ENCODE data around the gene CEP95. TPM values are rescaled to one million over a fixed set of nuclear protein-coding genes. Genes with fewer than 3 reads are reported as not detected.

Gene CEP95
- total RNA-seq, 1 experiment from 2014 or later: 57.2 TPM

DNA sequence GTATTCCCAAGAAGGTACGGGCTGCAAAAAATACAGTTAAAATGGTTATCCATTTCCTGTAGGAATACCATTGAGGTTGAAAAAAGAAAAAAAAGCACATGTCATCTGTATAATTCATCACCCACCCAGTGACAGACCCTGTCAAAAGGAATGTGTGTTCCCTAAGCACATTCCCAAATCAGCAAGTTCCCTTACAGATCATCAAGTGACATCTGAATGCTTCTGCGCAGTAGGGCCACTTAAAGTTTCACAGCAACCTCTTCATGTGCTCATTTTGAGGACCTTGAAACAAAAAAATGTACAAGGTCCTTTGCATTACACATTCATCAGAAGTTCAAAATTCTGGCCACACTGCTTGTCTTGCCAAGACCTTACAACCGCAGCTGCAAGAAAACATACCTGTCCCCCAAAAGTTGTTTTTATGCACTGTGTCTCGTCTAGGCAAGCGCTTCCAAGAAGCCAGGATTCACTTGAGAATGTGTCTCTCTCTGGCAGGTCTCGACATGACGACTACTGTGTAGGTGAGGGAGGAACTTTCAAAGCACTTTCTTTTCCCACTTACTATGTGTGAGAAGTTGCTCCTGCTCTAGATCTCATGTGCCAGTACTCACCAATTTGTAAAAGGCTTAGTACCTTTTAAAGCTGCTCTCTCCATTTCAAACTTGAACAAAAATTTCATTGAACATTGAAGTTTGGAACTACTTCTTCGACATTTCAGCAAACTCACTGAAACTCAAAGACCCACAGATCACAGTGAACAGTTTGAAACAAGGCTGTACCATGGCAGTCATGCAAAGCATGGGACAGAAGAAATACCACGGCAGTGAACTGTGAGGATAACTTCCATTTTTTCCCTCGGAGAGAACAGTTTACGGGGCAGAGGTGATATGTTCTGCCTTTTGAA, 5.7 kb upstream of the CEP95 start:
- ChIA-PET POLR2A (interaction anchor here (0.9 to 1.5 kb wide), 2 partner anchors 9 to 83 kb away, joined by 3 to 5 read pairs; no protein-coding TSS in a partner anchor), CTCF (interaction anchor here (0.9 to 1.8 kb wide), 3 partner anchors 9 to 82 kb away, joined by 3 to 8 read pairs (median 3); no protein-coding TSS in a partner anchor)
- peak overlapping the region; percentile 10 for H3K4me3 Mint-ChIP-seq (ENCODE audit: unreplicated experiment)
- peaks cover 55% of the 10 kb centered on the region for H3K4me1 Mint-ChIP-seq (ENCODE audit: insufficient read depth, unreplicated experiment)
- H3K36me3 Mint-ChIP-seq (ENCODE audit: insufficient read depth, unreplicated experiment): peaks cover 99% of the 10 kb centered on the region
- no peaks in the 10 kb centered on the region for H3K9me3 Mint-ChIP-seq (ENCODE audit: unreplicated experiment)
- BruUV-seq (replicated peaks): no TSS peak
- TF ChIP-seq, protein P1, sequence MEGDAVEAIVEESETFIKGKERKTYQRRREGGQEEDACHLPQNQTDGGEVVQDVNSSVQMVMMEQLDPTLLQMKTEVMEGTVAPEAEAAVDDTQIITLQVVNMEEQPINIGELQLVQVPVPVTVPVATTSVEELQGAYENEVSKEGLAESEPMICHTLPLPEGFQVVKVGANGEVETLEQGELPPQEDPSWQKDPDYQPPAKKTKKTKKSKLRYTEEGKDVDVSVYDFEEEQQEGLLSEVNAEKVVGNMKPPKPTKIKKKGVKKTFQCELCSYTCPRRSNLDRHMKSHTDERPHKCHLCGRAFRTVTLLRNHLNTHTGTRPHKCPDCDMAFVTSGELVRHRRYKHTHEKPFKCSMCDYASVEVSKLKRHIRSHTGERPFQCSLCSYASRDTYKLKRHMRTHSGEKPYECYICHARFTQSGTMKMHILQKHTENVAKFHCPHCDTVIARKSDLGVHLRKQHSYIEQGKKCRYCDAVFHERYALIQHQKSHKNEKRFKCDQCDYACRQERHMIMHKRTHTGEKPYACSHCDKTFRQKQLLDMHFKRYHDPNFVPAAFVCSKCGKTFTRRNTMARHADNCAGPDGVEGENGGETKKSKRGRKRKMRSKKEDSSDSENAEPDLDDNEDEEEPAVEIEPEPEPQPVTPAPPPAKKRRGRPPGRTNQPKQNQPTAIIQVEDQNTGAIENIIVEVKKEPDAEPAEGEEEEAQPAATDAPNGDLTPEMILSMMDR (IDR thresholded peaks at IDR 0.05; ENCODE audit: unreplicated experiment): no peak
- no peaks in the 10 kb centered on the region for H3K27me3 Mint-ChIP-seq (ENCODE audit: insufficient read depth, unreplicated experiment)
- intact Hi-C loops (cut with micrococcal nuclease): no loop called here
- DNase-seq (ENCODE audit: unreplicated experiment): no peak
- H3K27ac Mint-ChIP-seq (ENCODE audit: low read depth, unreplicated experiment): no peak overlapping the region

DNA sequence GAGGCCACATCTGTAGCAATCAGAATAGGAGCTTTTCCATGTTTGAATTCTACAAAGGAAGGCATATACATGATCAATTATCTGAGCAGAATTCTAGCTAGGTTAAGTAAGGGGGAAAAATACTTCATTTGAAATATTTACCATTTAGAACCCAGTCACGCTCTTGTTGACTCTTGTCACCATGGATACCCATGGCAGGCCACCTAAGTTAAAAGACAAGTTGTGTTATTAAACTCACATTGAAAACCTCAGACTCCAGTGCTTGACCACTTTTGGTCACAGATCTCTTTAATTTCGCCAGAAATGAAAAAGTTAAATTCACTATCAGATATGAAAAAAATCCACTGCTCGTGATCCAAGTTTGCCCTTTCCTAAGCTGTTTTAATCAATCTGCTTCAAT, 4.8 kb upstream of the CEP95 start:
- Mint-ChIP-seq H3K4me3 (ENCODE audit: unreplicated experiment) (peak overlapping the region; percentile 99), H3K36me3 (ENCODE audit: insufficient read depth, unreplicated experiment) (peaks cover 99% of the 10 kb centered on the region), H3K9me3 (ENCODE audit: unreplicated experiment) (no peaks in the 10 kb centered on the region), H3K27me3 (ENCODE audit: insufficient read depth, unreplicated experiment) (no peaks in the 10 kb centered on the region), H3K27ac (ENCODE audit: low read depth, unreplicated experiment) (peak overlapping the region; percentile 72), H3K4me1 (ENCODE audit: insufficient read depth, unreplicated experiment) (peaks cover 55% of the 10 kb centered on the region)
- CTCF ChIA-PET: interaction anchor here (0.9 to 1.7 kb wide), 4 partner anchors 9 to 147 kb away, joined by 3 to 6 read pairs (median 3); no protein-coding TSS in a partner anchor
- intact Hi-C loops (cut with micrococcal nuclease): no loop called here
- DNase-seq (ENCODE audit: unreplicated experiment): no peak
- POLR2A ChIA-PET: interaction anchor here (1.5 to 6.5 kb wide), 2 partner anchors 10 to 153 kb away, joined by 5 to 143 read pairs; partner anchors contain the start of gene SMURF2
- TF ChIP-seq, protein P1 (IDR thresholded peaks at IDR 0.05; ENCODE audit: unreplicated experiment): no peak
- no TSS peak for BruUV-seq (replicated peaks)

DNA sequence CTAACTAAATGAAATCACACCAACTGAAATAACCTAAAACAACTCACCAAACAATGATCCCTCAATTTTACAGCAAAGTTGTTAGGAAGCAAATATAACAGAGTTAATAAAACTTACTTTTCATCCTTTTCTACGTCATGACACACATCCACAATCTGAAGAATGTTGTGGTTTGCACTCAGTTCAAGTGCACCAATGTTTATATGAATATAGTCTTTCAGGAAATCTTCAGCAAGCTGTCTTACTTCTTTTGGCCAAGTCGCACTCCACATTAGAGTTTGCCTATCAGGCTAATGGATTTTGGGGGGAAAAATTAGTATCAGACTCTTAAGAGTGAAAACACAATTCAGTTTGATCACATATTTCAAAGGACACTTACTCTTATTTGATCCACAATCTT, 4.0 kb upstream of the CEP95 start:
- Mint-ChIP-seq H3K9me3 (ENCODE audit: unreplicated experiment) (no peaks in the 10 kb centered on the region), H3K36me3 (ENCODE audit: insufficient read depth, unreplicated experiment) (peaks cover 94% of the 10 kb centered on the region), H3K27ac (ENCODE audit: low read depth, unreplicated experiment) (peak overlapping the region; percentile 72), H3K27me3 (ENCODE audit: insufficient read depth, unreplicated experiment) (no peaks in the 10 kb centered on the region), H3K4me3 (ENCODE audit: unreplicated experiment) (peak overlapping the region; percentile 99), H3K4me1 (ENCODE audit: insufficient read depth, unreplicated experiment) (peaks cover 55% of the 10 kb centered on the region)
- BruUV-seq (replicated peaks): no TSS peak
- ChIA-PET POLR2A (interaction anchor here (0.8 to 6.5 kb wide), 5 partner anchors 11 to 153 kb away, joined by 3 to 143 read pairs (median 5); partner anchors contain the start of gene SMURF2), CTCF (interaction anchor here (1.0 to 1.7 kb wide), 3 partner anchors 10 to 146 kb away, joined by 3 to 6 read pairs (median 3); no protein-coding TSS in a partner anchor)
- intact Hi-C loops (cut with micrococcal nuclease): no loop called here
- TF ChIP-seq, protein P1 (IDR thresholded peaks at IDR 0.05; ENCODE audit: unreplicated experiment): no peak
- DNase-seq (ENCODE audit: unreplicated experiment): no peak

DNA sequence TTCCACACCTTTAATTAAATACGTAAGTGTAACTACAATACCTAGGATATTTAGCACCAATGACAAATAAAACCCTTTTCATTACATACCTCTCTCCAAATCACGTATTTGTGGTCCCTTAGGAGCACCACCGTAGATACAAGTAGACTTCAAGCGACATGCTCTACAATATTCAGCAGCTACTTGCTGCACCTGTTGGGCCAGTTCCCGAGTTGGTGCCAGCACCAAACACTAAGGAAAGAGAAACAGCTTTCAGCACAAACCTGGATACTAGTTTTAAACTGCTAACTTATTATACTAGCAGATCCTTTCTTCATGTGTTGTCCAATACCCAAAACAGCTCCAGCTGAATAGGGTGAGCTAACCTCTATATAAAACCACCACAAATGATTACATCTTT, 3.4 kb upstream of the CEP95 start:
- intact Hi-C loops (cut with micrococcal nuclease): no loop called here
- no peak for DNase-seq (ENCODE audit: unreplicated experiment)
- CTCF ChIA-PET: interaction anchor here (0.6 to 1.7 kb wide), 3 partner anchors 11 to 438 kb away, joined by 3 to 6 read pairs (median 3); no protein-coding TSS in a partner anchor
- POLR2A ChIA-PET: interaction anchor here (0.7 to 6.5 kb wide), 6 partner anchors 7 to 263 kb away, joined by 3 to 225 read pairs (median 26); partner anchors contain the start of genes POLG2 and SMURF2
- Mint-ChIP-seq H3K4me3 (ENCODE audit: unreplicated experiment) (peak overlapping the region; percentile 99), H3K27me3 (ENCODE audit: insufficient read depth, unreplicated experiment) (no peaks in the 10 kb centered on the region), H3K4me1 (ENCODE audit: insufficient read depth, unreplicated experiment) (peaks cover 52% of the 10 kb centered on the region), H3K36me3 (ENCODE audit: insufficient read depth, unreplicated experiment) (peaks cover 89% of the 10 kb centered on the region), H3K9me3 (ENCODE audit: unreplicated experiment) (no peaks in the 10 kb centered on the region), H3K27ac (ENCODE audit: low read depth, unreplicated experiment) (no peak overlapping the region)
- TF ChIP-seq, protein P1 (IDR thresholded peaks at IDR 0.05; ENCODE audit: unreplicated experiment): no peak
- BruUV-seq (replicated peaks): no TSS peak

Data from MCF 10A (cell line).